IMR-90 (cell line): ENCODE results near the gene CCDC117. TPM values are rescaled to one million over a fixed set of nuclear protein-coding genes. Genes with fewer than 3 reads are reported as not detected.

ENCODE experiments used
- ATAC-seq: fragments of 200-7000 bp; cut with Tn5 transposase; 2 replicates; pipeline ENCODE4 v1.9.1; 2020; ENCODE audit warnings: low read depth, mild to moderate bottlenecking, moderate library complexity
- BruUV-seq: library from RNA; stranded (reverse); fragments of 400-500 nt; replicated peaks from 2 replicates; lab custom pipeline; 2021; lab: Mats Ljungman, UMichigan
- CTCF ChIA-PET: fragments of 300-600 bp; formaldehyde crosslinking; extraction: SDS; loops from one replicate; lab custom pipeline; 2021; ENCODE audit warnings: antibody characterized with exemption; lab: Yijun Ruan, JAX
- POLR2A ChIA-PET: fragments of 300-600 bp; sonication (Branson Sonifier 250); formaldehyde crosslinking; loops from one replicate; lab custom pipeline; 2022; ENCODE audit warnings: antibody characterized with exemption; ENCODE audit not compliant: unreplicated experiment; lab: Charles Lee
- DNase-seq: peaks from one replicate; pipeline ENCODE4 v3.0.0; 2013
- H2AFZ ChIP-seq: replicated peaks from 2 replicates; pipeline ENCODE3; 2013; ENCODE audit warnings: low read length, mild to moderate bottlenecking; ENCODE audit not compliant: poor library complexity
- H2AK5ac ChIP-seq: 2 replicates; pipeline ENCODE4 v1.6.1; 2013; ENCODE audit warnings: low read depth, low read length, inconsistent platforms
- H2AK9ac ChIP-seq: replicated peaks from 2 replicates; pipeline ENCODE3; 2013; ENCODE audit warnings: mild to moderate bottlenecking, low read depth, low read length, moderate library complexity; ENCODE audit not compliant: poor library complexity
- H2BK120ac ChIP-seq: 2 replicates; pipeline ENCODE4 v1.6.1; 2013; ENCODE audit warnings: low read depth, low read length, inconsistent platforms
- H2BK15ac ChIP-seq: 3 replicates; pipeline ENCODE4 v1.6.1; 2013; ENCODE audit warnings: low read depth, low read length, inconsistent platforms
- H2BK20ac ChIP-seq: 2 replicates; pipeline ENCODE4 v1.6.1; 2013; ENCODE audit warnings: low read depth, mild to moderate bottlenecking, inconsistent platforms, low read length, moderate library complexity
- H2BK5ac ChIP-seq: 2 replicates; pipeline ENCODE4 v1.6.1; 2013; ENCODE audit warnings: mild to moderate bottlenecking, low read depth, low read length, inconsistent platforms; ENCODE audit not compliant: poor library complexity, severe bottlenecking
- H3K14ac ChIP-seq: replicated peaks from 2 replicates; pipeline ENCODE4 v1.6.1; 2013; ENCODE audit warnings: low read depth, low read length, inconsistent platforms
- H3K18ac ChIP-seq: 2 replicates; pipeline ENCODE4 v1.6.1; 2013; ENCODE audit warnings: low read depth, low read length, control low read depth
- H3K23ac ChIP-seq: 2 replicates; pipeline ENCODE4 v1.6.1; 2013; ENCODE audit warnings: low read depth, low read length, inconsistent platforms
- H3K27ac ChIP-seq: 2 replicates; pipeline ENCODE4 v1.5.1; 2013; ENCODE audit warnings: mild to moderate bottlenecking, control low read depth, low read length; ENCODE audit not compliant: insufficient read depth
- H3K27me3 ChIP-seq: 2 replicates; pipeline ENCODE4 v1.6.1; 2013; ENCODE audit warnings: low read length; ENCODE audit not compliant: control insufficient read depth, insufficient read depth
- H3K36me3 ChIP-seq: 2 replicates; pipeline ENCODE4 v1.6.1; 2013; ENCODE audit warnings: low read length, mixed read lengths; ENCODE audit not compliant: control insufficient read depth, insufficient read depth
- H3K4ac ChIP-seq: 2 replicates; pipeline ENCODE4 v1.6.1; 2013; ENCODE audit warnings: low read depth, low read length, inconsistent platforms
- H3K4me1 ChIP-seq: 2 replicates; pipeline ENCODE4 v1.6.1; 2013; ENCODE audit warnings: low read length, mixed read lengths; ENCODE audit not compliant: control insufficient read depth, insufficient read depth
- H3K4me2 ChIP-seq: 2 replicates; pipeline ENCODE4 v1.6.1; 2013; ENCODE audit warnings: low read depth, mild to moderate bottlenecking, control low read depth, low read length, moderate library complexity
- H3K4me3 ChIP-seq: 2 replicates; pipeline ENCODE4 v1.5.1; 2013; ENCODE audit warnings: low read depth, mild to moderate bottlenecking, control low read depth, low read length, moderate library complexity; ENCODE audit not compliant: insufficient read depth
- H3K56ac ChIP-seq: 2 replicates; pipeline ENCODE4 v1.6.1; 2013; ENCODE audit warnings: low read length, inconsistent platforms; ENCODE audit not compliant: insufficient read depth; ENCODE audit errors: extremely low read depth
- H3K79me1 ChIP-seq, 2 experiments: 2 replicates each; pipeline ENCODE4 v1.6.1; 2013; ENCODE audit warnings: low read length in 2 of 2, inconsistent platforms in 1 of 2, low read depth in 1 of 2
- H3K9ac ChIP-seq: 2 replicates; pipeline ENCODE4 v1.6.1; 2013; ENCODE audit warnings: low read depth, low read length, control low read depth
- H3K9me1 ChIP-seq: 2 replicates; pipeline ENCODE4 v1.6.1; 2013; ENCODE audit warnings: low read length, inconsistent platforms; ENCODE audit not compliant: insufficient read depth
- H3K9me3 ChIP-seq: 2 replicates; pipeline ENCODE4 v1.6.1; 2013; ENCODE audit warnings: low read length; ENCODE audit not compliant: control insufficient read depth, insufficient read depth
- H4K20me1 ChIP-seq: 2 replicates; pipeline ENCODE4 v1.6.1; 2013; ENCODE audit warnings: low read length, inconsistent platforms; ENCODE audit not compliant: insufficient read depth
- H4K5ac ChIP-seq: 2 replicates; pipeline ENCODE4 v1.6.1; 2013; ENCODE audit warnings: mild to moderate bottlenecking, low read depth, low read length, control low read depth
- H4K8ac ChIP-seq, 2 experiments: 2 replicates each; pipeline ENCODE4 v1.6.1; 2013; ENCODE audit warnings: low read depth in 2 of 2, low read length in 2 of 2, control low read depth in 1 of 2, inconsistent platforms in 1 of 2
- H4K91ac ChIP-seq: 2 replicates; pipeline ENCODE4 v1.6.1; 2013; ENCODE audit warnings: low read depth, low read length, inconsistent platforms; ENCODE audit not compliant: insufficient read depth
- BHLHE40 ChIP-seq: fragments of 150-350 bp; IDR thresholded peaks from 2 replicates; pipeline ENCODE4 v1.6.1; 2016; ENCODE audit warnings: mild to moderate bottlenecking, low read depth, low read length
- CEBPB ChIP-seq: IDR thresholded peaks from 2 replicates; pipeline ENCODE4 v1.6.1; 2012; ENCODE audit warnings: low read depth, low read length, improper control_type of control experiment
- CHD1 ChIP-seq: IDR thresholded peaks from 2 replicates; pipeline ENCODE4 v1.6.1; 2012; ENCODE audit warnings: low read depth, low read length, improper control_type of control experiment
- CTCF ChIP-seq: conservative IDR thresholded peaks from 2 replicates; pipeline ENCODE4 v1.5.1; 2012; ENCODE audit warnings: mild to moderate bottlenecking, low read depth, low read length, improper control_type of control experiment
- ELK1 ChIP-seq: fragments of 150-350 bp; IDR thresholded peaks from 2 replicates; pipeline ENCODE4 v1.6.1; 2016; ENCODE audit warnings: low read depth, mild to moderate bottlenecking, low read length, moderate library complexity, borderline replicate concordance
- FOS ChIP-seq: fragments of 150-350 bp; IDR thresholded peaks from 2 replicates; pipeline ENCODE4 v1.6.1; 2016; ENCODE audit warnings: low read depth, low read length
- MAFK ChIP-seq: IDR thresholded peaks from 2 replicates; pipeline ENCODE4 v1.6.1; 2012; ENCODE audit warnings: low read depth, low read length, improper control_type of control experiment
- MAZ ChIP-seq: IDR thresholded peaks from 2 replicates; pipeline ENCODE4 v1.6.1; 2012; ENCODE audit warnings: low read depth, mild to moderate bottlenecking, low read length, improper control_type of control experiment, moderate library complexity, borderline replicate concordance
- NFE2L2 ChIP-seq: fragments of 150-350 bp; IDR thresholded peaks from 2 replicates; pipeline ENCODE4 v1.6.1; 2016; ENCODE audit warnings: low read depth, mild to moderate bottlenecking, low read length
- POLR2A ChIP-seq: IDR thresholded peaks from 2 replicates; pipeline ENCODE4 v1.6.1; 2012; ENCODE audit warnings: mild to moderate bottlenecking, low read depth, low read length
- RAD21 ChIP-seq: IDR thresholded peaks from 2 replicates; pipeline ENCODE4 v1.6.1; 2012; ENCODE audit warnings: low read length, improper control_type of control experiment
- RFX5 ChIP-seq: IDR thresholded peaks from 2 replicates; pipeline ENCODE4 v1.8.0; 2012; ENCODE audit warnings: low read depth, mild to moderate bottlenecking, low read length, moderate library complexity
- WGBS, 2 experiments: methylation state at CpG; one replicate each; pipeline versions ENCODE4 v1.1.5 to v1.1.7; 2013; ENCODE audit warnings: missing lambda C conversion rate in 2 of 2; ENCODE audit not compliant: insufficient read length in 1 of 2; ENCODE audit errors: extremely low coverage in 2 of 2; 5-methylcytosine and 5-hydroxymethylcytosine counted together
- dilution Hi-C: fragments of 300-500 bp; cut with HindIII; formaldehyde crosslinking; loops from one replicate; pipeline ENCODE4 v1.14.3; 2018; ENCODE audit warnings: low sequenced_read_pairs; ENCODE audit not compliant: unreplicated experiment
- in situ Hi-C: fragments of 300-500 bp; cut with MboI; formaldehyde crosslinking; loops from 3 replicates; pipeline ENCODE4 v1.14.3; 2019; ENCODE audit warnings: low sequenced_read_pairs, inconsistent platforms, mixed read lengths
- intact Hi-C: fragments of 100-400 bp; cut with micrococcal nuclease; formaldehyde crosslinking; loops from 2 replicates; pipeline ENCODE4 v1.10.0; 2022
- polyA plus RNA-seq, 3 experiments: library from polyadenylated mRNA; depleted of rRNA; stranded (reverse); fragments of >200 nt; gene quantifications; 2 replicates each; pipeline ENCODE4 v1.2.3, GENCODE V29; 2012; ENCODE audit warnings: low replicate concordance in 1 of 3
- total RNA-seq: library from RNA; depleted of rRNA; stranded (reverse); fragments of >200 nt; gene quantifications from 2 replicates; pipeline ENCODE4 v1.2.3, GENCODE V29; 2012
- TF ChIP-seq, protein P1 (sequence below): fragments of 150-350 bp; IDR thresholded peaks from 2 replicates; pipeline ENCODE4 v1.6.1; 2017; ENCODE audit warnings: mild to moderate bottlenecking, antibody characterized with exemption, low read length, low read depth

Gene CCDC117
- total and polyA plus RNA-seq, 2 of the 4 experiments (the other 2 are of a cell fraction) = 5.9 to 7.0 TPM

DNA sequence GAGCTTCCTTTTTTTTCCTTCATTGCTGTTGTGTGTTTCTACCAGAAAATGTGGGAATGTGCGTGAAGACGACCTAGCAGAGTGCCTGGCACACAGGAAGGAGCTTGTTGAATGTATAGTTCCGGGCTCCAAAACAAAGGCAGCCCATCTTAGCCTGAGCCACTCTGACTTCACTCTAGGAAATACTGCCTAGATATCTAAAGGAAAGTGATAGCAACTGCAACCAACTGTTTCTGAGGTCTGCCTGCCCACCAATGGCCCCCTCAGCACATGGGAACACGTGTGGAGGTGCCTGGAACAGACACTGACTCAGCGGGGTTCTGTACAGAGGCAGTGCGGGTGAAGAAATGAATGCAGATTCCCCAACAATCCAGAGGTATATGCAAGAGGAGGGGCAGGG is 42.6 kb downstream of the CCDC117 start:
- H3K18ac ChIP-seq = no peak overlapping the region
- ATAC-seq = no peak
- H3K27ac ChIP-seq = no peak overlapping the region
- no peak overlapping the region for H3K56ac ChIP-seq
- no peak overlapping the region for H2AK9ac ChIP-seq
- no peak overlapping the region for H2BK5ac ChIP-seq
- ChIA-PET POLR2A (no interaction called here), CTCF (no interaction called here)
- H3K36me3 ChIP-seq = no peaks in the 10 kb centered on the region
- no peak for DNase-seq
- H3K79me1 ChIP-seq = no peaks in the 10 kb centered on the region; a peak in 1 of 4 replicates
- intact Hi-C loops (no loop called here), dilution Hi-C loops (no loop called here), in situ Hi-C loops (no loop called here)
- no peaks in the 10 kb centered on the region for H3K27me3 ChIP-seq
- H3K9ac ChIP-seq = no peak overlapping the region
- peaks cover 2% of the 10 kb centered on the region; the same call in 1 of the 2 replicates for H3K4me1 ChIP-seq
- WGBS, 2 experiments = no CpG with 5 or more reads among the region's 6 CpGs
- H4K91ac ChIP-seq = no peak overlapping the region
- no TSS peak for BruUV-seq
- H3K9me1 ChIP-seq = peaks cover 8% of the 10 kb centered on the region; the same call in 1 of the 2 replicates
- H2BK15ac ChIP-seq = no peak overlapping the region
- H2BK120ac ChIP-seq = no peak overlapping the region
- H2BK20ac ChIP-seq = no peak overlapping the region
- no peak overlapping the region for H3K14ac ChIP-seq
- no peak overlapping the region for H3K4ac ChIP-seq
- H3K4me3 ChIP-seq = no peak overlapping the region
- H3K23ac ChIP-seq = no peak overlapping the region
- no peaks in the 10 kb centered on the region for H4K20me1 ChIP-seq
- TF ChIP-seq NFE2L2 (no peak), MAFK (no peak), POLR2A (no peak), ELK1 (no peak), BHLHE40 (no peak), FOS (no peak), RAD21 (no peak), RFX5 (no peak), CEBPB (no peak), CHD1 (no peak), MAZ (no peak), CTCF (no peak)
- TF ChIP-seq, protein P1, sequence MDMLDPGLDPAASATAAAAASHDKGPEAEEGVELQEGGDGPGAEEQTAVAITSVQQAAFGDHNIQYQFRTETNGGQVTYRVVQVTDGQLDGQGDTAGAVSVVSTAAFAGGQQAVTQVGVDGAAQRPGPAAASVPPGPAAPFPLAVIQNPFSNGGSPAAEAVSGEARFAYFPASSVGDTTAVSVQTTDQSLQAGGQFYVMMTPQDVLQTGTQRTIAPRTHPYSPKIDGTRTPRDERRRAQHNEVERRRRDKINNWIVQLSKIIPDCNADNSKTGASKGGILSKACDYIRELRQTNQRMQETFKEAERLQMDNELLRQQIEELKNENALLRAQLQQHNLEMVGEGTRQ = no peak
- no peak overlapping the region for H4K8ac ChIP-seq
- H4K5ac ChIP-seq = no peak overlapping the region
- no peak overlapping the region for H3K4me2 ChIP-seq
- H2AK5ac ChIP-seq = no peak overlapping the region
- H2AFZ ChIP-seq = no peak overlapping the region
- no peaks in the 10 kb centered on the region for H3K9me3 ChIP-seq
